Liver (tissue), 3 donors: ENCODE measurements around the gene RANBP1.

Source experiments
- CTCF ChIP-seq: fragments of 150-350 bp; IDR thresholded peaks from 2 replicates; pipeline ENCODE4 v1.5.1; 2017; ENCODE audit warnings: improper control_type of control experiment, low read depth, low read length; ENCODE audit not compliant: missing input control
- EGR1 ChIP-seq, 2 donors: IDR thresholded peaks; 2 replicates each; pipeline ENCODE4 v1.6.1; 2016 to 2018; ENCODE audit warnings: antibody characterized with exemption in 2 of 2, low read depth in 2 of 2
- ZBTB33 ChIP-seq: IDR thresholded peaks from 2 replicates; pipeline ENCODE4 v1.6.1; 2016; ENCODE audit warnings: antibody characterized with exemption
- donor health status: healthy.
- donor health status: healthy.

DNA sequence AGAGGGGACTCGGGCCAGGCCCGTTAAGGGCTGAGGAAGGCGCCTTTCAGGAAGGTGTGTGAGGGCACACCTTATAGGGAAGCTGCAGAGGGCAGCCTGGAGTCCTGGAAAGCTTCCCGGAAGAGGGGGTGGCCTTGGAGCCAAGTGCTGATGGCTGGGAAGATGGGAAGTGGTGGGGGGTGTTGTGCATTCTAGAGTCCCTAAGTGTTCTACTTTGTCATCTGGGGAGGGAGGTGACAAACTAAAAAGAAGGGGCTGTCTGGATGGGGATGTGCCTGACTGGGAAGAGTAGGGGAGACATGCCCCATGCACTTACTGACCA lies 22.5 kb downstream of the RANBP1 start:
- TF ChIP-seq ZBTB33 (no peak), CTCF (no peak), EGR1 (IDR thresholded peaks at IDR 0.05; ENCODE audit: low read depth in 2 of 2) (no peak)
